ENCODE measurements around the gene SP7.

SP7 gene

GRCh38 chr12:53346491-53346890 lies 10.3 kb upstream of the SP7 start:
- Histone ChIP-seq H3K4me2 (ENCODE audit: low read depth, low read length, poor library complexity, severe bottlenecking) (no peak overlapping the region), H3F3A (ENCODE audit: low read depth) (no peaks in the 10 kb centered on the region), H3K27me3 (ENCODE audit: insufficient read depth, low read length, poor library complexity, severe bottlenecking) (no peaks in the 10 kb centered on the region), H3K4me3 (ENCODE audit: low read length, poor library complexity, severe bottlenecking) (no peak overlapping the region), H3K9me3 (ENCODE audit: insufficient read depth, low read depth, low read length) (no peaks in the 10 kb centered on the region), H3K9ac (ENCODE audit: low read depth, low read length, poor library complexity, severe bottlenecking) (no peak overlapping the region), H3K36me3 (ENCODE audit: insufficient read depth, low read length) (no peaks in the 10 kb centered on the region), H3K79me2 (ENCODE audit: insufficient read depth, low read length) (no peaks in the 10 kb centered on the region), H2AFZ (ENCODE audit: low read length) (no peak overlapping the region), H4K20me1 (ENCODE audit: insufficient read depth, low read length, poor library complexity, severe bottlenecking) (no peaks in the 10 kb centered on the region), H3K9me2 (replicated peaks; ENCODE audit: low read depth, low read length) (no peaks in the 10 kb centered on the region), H3K4me1 (ENCODE audit: insufficient read depth, low read length, poor library complexity, severe bottlenecking) (peaks cover 13% of the 10 kb centered on the region)
- TF ChIP-seq EZH2phosphoT487 (IDR thresholded peaks at IDR 0.05; ENCODE audit: borderline replicate concordance) (no peak), CTCF (conservative IDR thresholded peaks at IDR 0.05; ENCODE audit: low read length) (no peak)

- Histone ChIP-seq H3K9me3 (ENCODE audit: insufficient read depth, low read depth, low read length) (no peaks in the 10 kb centered on the region), H3K4me1 (ENCODE audit: insufficient read depth, low read length, poor library complexity, severe bottlenecking) (peaks cover 13% of the 10 kb centered on the region), H3K27me3 (ENCODE audit: insufficient read depth, low read length, poor library complexity, severe bottlenecking) (no peaks in the 10 kb centered on the region), H3K36me3 (ENCODE audit: insufficient read depth, low read length) (no peaks in the 10 kb centered on the region), H3K4me3 (ENCODE audit: low read length, poor library complexity, severe bottlenecking) (peak overlapping the region; percentile 83), H4K20me1 (ENCODE audit: insufficient read depth, low read length, poor library complexity, severe bottlenecking) (no peaks in the 10 kb centered on the region), H3K4me2 (ENCODE audit: low read depth, low read length, poor library complexity, severe bottlenecking) (peak overlapping the region; percentile 81), H3K9me2 (replicated peaks; ENCODE audit: low read depth, low read length) (no peaks in the 10 kb centered on the region), H2AFZ (ENCODE audit: low read length) (no peak overlapping the region), H3K9ac (ENCODE audit: low read depth, low read length, poor library complexity, severe bottlenecking) (no peak overlapping the region), H3K79me2 (ENCODE audit: insufficient read depth, low read length) (no peaks in the 10 kb centered on the region), H3F3A (ENCODE audit: low read depth) (no peaks in the 10 kb centered on the region)
- TF ChIP-seq EZH2phosphoT487 (IDR thresholded peaks at IDR 0.05; ENCODE audit: borderline replicate concordance): no peak
- no peak for TF ChIP-seq CTCF (conservative IDR thresholded peaks at IDR 0.05; ENCODE audit: low read length)
Measured at GRCh38 chr12:53345486-53346188, 9.5 kb upstream of the SP7 start.

GRCh38 chr12:53344824-53345485 lies 8.8 kb upstream of the SP7 start:
- H3F3A ChIP-seq (ENCODE audit: low read depth): no peaks in the 10 kb centered on the region
- H4K20me1 ChIP-seq (ENCODE audit: insufficient read depth, low read length, poor library complexity, severe bottlenecking): no peaks in the 10 kb centered on the region
- peak overlapping the region; percentile 81 for H3K4me2 ChIP-seq (ENCODE audit: low read depth, low read length, poor library complexity, severe bottlenecking)
- H3K36me3 ChIP-seq (ENCODE audit: insufficient read depth, low read length): no peaks in the 10 kb centered on the region
- H3K9ac ChIP-seq (ENCODE audit: low read depth, low read length, poor library complexity, severe bottlenecking): peak overlapping the region; percentile 63
- peaks cover 13% of the 10 kb centered on the region for H3K4me1 ChIP-seq (ENCODE audit: insufficient read depth, low read length, poor library complexity, severe bottlenecking)
- peak overlapping the region; percentile 83 for H3K4me3 ChIP-seq (ENCODE audit: low read length, poor library complexity, severe bottlenecking)
- peak overlapping the region; percentile 93 for H2AFZ ChIP-seq (ENCODE audit: low read length)
- no peaks in the 10 kb centered on the region for H3K27me3 ChIP-seq (ENCODE audit: insufficient read depth, low read length, poor library complexity, severe bottlenecking)
- peak; percentile 90 for TF ChIP-seq CTCF (conservative IDR thresholded peaks at IDR 0.05; ENCODE audit: low read length)
- no peak for TF ChIP-seq EZH2phosphoT487 (IDR thresholded peaks at IDR 0.05; ENCODE audit: borderline replicate concordance)
- no peaks in the 10 kb centered on the region for H3K9me2 ChIP-seq (replicated peaks; ENCODE audit: low read depth, low read length)
- no peaks in the 10 kb centered on the region for H3K9me3 ChIP-seq (ENCODE audit: insufficient read depth, low read depth, low read length)
- H3K79me2 ChIP-seq (ENCODE audit: insufficient read depth, low read length): no peaks in the 10 kb centered on the region

All from Loucy (cell line).